GM19452 (cell line): Measurements from ENCODE around the gene F5.
"Not testable (repeated sequence)": the region's sequence is repeated elsewhere in the genome, so short reads cannot be mapped to it uniquely, and the experiment has no call there.

ENCODE experiments used
- ATAC-seq: cut with Tn5 transposase; IDR thresholded peaks from one replicate; pipeline ENCODE4 v1.9.1; 2021; ENCODE audit not compliant: unreplicated experiment

The F5 gene

DNA sequence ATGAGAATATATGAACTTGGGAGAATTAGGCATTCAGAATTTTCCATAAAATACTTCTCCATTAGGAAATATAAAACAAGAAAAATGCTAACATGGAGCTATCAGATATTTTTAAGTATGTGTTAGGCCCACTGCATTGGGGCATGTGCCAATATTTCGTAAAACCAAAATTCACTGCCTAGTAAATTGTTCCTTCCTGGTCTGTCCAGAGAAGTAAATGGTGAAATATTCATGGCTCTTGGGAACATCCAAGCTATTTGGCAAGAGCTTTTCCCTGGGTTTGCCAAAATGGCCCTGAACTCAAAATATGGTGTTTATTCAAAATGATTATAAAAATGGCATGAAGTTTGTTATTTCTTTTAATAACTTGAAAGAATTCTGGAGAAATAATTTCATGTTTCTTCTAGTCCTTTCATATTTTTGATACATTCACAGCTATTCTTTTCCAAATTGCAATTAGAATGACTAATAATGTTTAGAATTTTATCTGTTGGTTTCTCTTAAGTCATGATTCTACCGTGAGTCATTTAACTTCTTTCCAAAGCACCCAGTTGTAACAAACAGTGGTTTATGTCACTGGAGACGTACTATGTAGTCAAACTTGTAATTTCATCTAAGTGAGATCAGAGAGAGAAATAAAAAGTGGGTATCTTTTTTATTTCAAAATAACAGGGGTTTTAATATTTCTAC lies 74.8 kb downstream of the F5 start:
- no peak for ATAC-seq

DNA sequence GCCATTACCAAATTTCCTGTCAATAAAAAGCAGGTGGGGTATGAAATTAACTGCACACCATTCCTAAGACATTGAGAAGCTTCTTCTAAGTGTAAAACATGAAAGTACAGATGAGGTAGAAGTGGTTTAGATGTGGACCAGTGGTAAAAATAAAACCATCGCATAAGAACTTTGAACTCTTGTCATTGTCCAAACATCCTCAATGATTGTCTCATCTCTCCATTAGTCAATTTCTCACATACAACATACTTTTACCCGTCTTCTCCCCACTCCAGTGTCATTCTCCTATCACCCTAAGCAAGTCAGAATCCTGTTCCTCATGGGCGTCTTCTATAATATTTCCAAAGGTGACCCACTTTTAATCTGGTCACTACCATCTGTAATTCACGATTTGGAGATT lies 76.2 kb downstream of the F5 start:
- ATAC-seq: no peak

DNA sequence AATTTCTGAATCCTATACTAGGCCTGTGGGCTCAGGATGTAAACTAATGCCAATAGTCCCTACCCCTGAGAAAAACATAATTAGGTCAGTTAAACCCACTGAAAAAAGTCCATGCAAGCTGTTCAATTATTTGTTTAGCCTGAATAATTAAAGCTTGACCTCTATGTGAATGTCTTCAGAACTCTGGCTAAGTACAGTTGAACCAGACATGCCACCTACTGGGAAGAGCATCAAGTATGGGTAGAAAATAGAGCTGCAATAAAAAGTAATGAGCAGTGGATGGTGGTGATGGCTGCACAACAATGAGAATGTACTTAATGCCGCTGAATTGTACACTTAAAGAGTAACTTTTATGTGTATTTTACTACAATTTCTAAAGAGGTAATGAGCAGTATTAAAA lies 76.9 kb downstream of the F5 start:
- ATAC-seq: no peak

DNA sequence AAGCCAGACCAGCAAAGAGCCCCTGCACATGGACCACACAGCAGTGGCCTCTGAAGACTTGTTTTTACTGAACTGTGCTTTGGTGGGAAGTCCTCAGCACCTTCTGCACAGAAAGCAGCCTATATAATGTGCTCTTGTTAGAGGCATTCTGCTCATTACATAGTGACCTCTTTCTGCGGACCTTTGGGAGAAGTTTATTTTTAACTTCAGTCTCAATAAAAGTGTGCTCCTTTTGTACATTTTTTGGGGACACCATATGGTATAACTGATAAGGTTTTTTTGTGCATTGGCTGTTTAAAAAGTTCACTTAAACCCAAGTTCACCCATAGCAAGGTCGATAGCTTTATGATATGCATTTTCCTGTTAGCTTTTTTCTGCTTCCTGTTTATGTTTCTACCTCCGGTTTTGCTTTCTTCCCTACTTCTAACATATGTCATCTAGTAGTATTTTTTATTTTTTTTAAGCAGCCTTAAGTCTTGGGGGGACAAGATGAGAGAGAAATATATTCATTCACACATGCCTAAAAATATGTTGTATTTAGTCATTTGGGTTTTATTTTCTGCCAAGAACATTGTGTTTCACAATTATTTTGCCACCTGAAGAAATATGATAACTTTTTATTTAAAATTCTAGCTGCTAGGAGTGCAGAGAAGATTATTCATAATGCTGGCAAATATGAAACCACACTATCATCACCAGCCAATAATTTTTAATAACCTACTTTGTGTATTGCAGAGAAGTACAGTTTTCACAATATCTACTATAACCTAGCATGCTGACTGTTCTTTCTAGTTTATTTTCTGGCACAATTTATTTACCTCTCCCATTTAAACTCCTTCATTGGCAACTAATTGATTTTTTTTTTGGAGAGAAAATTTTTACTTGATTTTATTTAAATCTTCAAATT lies 77.6 kb downstream of the F5 start:
- ATAC-seq: no peak

DNA sequence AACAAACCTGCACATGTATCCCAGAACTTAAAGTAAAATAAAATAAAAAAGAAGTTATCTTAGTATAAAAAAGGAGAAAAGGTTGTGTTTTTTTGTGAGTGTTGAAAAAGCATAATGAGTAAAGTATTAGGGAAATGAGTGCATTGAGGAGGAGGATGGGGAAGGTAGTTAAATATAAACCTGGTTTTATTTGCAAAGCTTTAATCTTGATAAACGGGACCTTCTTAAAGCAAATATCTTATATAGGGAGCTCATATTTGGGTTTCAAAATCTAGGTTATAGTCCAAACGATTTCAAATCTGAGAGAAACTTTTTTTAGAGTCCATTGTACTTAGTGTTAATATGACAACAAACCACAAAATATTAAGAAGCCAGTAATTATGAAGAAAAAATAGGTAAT lies 78.9 kb downstream of the F5 start:
- ATAC-seq: no peak

DNA sequence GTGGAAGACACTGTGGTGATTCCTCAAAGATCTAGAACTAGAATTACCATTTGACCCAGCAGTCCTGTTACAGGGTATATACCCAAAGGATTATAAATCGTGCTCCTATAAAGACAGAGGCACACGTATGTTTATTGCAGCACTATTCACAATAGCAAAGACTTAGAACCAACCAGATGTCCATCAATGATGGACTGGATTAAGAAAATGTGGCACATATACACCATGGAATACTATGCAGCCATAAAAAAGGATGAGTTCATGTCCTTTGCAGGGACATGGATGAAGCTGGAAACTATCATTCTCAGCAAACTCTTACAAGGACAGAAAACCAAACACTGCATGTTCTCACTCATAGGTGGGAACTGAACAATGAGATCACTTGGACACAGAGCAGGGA lies 82.7 kb downstream of the F5 start:
- ATAC-seq: not testable (repeated sequence)

DNA sequence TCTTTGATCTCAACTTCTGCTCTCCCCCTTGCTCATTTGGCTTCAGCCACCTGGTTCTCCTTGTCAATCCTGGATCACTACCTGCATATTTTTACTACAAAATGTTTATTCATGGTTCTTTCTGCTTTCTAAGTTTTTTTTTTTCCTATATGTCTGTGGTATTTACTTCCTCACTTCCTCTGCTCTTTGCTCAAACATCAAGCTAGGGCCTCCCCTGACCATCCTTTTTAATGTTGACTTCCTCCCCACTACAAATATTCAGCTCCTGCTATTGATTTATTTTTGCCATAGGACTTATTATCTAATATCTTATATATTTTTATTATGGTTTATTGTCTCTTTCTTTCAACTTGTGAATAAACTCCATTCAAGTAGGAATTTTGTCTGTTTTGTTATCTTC lies 86.5 kb downstream of the F5 start:
- ATAC-seq: no peak

DNA sequence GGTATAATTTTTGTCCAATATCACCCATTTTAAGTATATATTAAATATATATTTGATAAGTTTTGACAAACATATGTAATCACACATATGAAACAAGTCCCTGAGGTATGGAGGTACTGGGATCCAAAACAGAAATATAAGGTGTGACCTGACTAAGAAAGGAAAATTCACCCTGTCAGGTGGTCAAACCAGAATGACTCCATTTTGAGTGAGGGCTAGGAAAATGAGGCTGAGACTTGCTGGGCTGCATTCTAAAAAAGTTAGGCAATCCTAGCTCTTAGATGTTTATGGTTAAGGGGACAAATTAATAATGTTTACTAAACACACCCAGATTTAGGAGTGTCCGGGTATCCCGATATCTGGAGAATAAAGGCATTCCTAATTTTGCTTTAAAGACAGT lies 89.0 kb downstream of the F5 start:
- no peak for ATAC-seq

DNA sequence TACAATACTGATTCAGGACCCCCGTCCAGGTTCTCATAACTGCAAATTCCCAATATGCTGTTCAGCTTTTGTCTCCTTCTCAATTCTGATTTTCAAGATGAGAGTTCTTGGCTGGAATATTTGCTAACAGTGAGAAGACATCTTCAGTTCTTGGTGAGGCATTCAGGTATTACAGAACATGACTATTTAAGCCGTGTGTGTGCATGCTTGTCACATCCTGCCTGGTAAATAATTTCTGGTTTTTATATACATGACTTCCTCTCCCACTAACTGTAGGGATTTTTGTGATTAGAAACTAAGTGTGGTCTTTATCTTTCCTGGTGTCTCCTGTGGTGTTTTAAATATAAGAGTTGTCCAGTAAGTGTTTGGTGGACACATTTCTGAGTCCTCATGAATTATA lies 90.4 kb downstream of the F5 start:
- ATAC-seq: no peak

DNA sequence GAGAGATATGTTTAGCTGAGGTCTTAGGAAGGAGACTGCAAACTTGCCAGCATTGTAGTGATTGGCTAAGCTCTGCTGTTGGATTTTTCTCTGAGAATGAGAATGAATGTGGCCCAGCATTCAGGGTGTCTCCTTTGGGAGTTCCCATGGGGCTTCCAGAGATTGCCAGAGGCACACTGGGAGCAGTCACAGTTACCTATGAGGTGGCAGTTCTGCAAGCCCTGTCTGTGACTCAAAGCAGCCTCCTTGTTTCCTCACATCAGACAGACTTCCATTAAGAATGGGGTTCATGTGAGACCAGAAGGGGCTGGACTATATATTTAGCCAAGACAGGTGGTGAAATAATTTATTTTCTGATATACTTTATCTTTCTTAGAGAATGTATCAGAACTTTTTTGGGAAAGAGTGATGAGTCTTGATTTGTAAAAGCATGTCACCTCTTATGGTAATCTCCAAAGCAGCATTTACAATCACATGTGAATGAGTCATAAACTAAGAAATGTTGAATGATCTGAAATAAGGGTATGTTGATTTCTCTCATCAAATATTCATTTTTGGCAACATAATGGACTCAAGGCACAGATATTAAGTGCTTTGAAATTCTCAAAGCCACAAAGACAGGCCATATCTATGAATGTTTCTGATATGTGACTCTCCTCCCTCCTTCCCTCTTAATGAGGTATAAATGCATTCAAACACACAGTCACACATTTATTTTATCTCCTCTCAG lies 91.1 kb downstream of the F5 start:
- no peak for ATAC-seq

DNA sequence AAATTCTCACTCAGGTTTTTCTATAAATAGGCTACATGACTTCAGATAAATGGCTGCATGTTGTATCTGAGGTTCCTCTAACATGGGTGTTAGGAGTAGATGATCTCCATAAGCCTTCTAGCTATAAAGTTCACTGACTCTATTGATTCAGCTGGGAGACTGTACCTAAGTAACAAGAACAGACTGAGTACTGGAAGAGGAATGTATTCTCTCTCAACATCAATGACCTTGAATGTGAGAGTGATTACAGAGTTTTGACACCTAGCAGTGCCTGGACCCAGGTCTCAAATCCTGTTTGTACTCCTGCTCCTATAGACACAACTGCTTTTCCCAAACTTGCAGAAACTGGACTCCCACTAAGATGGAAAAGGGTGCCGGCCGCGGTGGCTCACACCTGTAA lies 91.9 kb downstream of the F5 start:
- no peak for ATAC-seq

DNA sequence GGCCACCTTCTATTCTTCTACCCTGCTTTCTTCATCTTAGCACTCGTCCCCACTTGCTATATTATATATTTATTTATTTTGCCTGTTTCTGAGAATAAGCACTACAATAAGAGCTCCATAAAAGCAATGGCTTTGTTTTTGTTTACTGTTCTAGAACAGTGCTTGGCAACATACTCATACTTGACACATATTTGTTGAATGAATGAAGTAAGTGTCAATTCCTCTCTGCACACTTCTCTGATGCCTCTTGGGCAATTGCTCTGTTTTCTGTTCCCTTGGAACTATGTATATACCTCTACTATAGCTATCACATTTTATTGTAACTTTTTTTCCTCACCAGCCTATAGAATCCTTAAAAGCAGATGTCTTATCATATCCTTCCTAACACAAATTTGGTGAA lies 93.0 kb downstream of the F5 start:
- no peak for ATAC-seq

DNA sequence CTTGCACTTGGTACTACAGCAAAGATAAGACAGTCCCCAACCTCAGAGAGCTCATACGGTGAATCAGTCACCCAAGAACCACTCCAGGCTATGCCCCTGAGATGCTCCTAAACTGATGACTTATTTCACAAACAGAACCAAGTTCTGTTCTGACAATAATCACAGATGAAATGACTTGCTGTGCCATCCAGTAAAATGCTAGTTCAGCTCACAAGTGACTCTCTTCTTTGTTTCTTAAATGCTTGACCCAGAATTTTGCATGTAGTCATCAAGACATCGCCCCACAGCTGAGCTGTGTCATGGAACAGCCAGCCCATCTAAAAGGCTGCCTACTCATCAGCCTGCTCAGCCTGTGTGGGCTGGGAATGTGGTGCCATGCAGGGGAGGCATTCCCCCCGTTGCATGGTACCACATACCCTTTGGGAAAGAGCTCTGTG lies 94.4 kb downstream of the F5 start:
- peak; percentile 59 for ATAC-seq

DNA sequence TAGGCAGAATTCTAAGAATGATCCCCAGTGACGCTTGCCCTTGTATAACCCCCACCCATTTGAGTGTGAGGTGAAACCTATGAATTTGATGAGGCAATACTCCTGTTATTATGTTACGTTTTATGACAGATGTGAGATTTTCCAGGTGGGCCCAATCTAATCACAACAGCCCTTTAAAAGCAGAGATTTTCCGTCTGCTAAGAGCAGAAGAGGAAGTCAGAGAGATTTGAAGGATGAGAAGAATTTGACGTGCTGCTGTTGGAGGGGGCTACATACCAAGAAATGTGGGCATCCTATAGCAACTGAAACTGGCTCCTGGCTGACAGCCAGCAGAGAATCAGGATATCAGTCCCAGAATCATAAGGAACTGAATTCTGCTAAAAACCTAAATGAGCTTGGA lies 98.1 kb downstream of the F5 start:
- no peak for ATAC-seq

DNA sequence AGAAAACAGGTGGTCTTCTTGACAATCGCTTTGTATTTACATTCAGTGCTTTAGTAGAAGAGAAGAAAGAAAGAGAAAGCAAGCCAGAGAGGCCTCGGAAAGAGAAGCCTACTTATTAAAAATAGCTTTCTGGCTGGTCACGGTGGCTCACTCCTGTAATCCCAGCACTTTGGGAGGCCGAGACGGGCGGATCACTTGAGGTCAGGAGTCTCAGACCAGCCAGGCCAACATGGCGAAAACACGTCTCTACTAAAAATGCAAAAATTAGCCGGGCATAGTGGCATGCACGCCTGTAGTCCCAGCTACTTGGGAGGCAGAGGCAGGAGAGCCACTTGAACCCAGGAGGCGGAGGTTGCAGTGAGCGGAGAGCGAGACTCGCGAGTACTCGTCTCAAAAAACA lies 98.7 kb downstream of the F5 start:
- no peak for ATAC-seq

DNA sequence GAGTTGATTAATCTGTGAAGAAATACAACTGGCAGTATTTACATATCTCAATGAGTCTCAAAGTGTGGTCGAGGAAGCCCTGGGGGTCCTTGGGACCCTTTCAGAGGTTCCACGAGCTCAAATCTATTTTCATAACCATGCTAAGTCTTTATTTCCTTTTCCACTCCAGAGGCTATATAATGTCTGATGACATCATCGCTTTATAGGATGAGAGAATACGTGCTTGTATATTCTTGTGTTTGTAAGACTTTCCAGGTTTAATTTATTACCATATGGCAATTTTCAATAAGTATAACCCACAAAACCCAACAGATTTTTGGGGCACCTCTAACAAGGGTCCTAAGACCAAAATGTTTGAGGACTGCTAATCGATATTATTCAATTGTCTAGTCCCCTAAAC lies 99.1 kb downstream of the F5 start:
- no peak for ATAC-seq

DNA sequence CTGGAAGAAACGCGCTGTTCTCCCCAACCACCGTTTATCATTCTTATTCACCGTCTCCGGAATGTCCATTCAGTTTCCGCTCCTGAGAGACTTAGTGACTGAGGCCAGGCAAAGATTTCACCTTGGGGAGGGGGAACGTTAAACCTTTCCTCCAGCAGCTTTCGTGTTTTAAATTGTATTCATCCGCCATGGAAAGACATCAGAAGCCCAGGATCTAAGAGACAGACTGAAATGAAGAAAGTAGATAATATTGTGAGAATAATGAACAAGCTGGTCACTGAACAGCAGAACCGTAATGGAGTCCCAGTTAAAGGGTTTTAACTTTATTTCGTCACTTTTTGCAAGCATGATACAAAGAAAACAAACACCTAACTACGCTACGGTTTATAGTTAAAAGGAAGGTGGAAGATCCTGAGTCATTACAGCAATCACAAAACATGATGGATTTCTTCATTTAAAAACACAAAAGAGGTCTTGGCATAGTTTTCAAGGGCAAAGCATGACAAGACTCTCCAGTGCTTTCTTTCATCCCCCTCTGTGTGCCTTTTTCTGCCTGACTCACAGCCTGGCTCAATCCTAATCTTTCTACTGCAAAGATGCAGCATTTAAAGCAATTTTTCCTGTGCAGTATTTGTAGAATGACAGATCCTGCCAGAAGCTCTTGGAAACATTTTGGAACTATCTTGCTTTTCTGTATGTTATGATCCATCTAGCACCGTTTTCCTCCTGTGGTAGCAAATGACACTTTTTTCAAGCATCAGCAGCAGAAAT lies 99.8 kb downstream of the F5 start:
- ATAC-seq: no peak

DNA sequence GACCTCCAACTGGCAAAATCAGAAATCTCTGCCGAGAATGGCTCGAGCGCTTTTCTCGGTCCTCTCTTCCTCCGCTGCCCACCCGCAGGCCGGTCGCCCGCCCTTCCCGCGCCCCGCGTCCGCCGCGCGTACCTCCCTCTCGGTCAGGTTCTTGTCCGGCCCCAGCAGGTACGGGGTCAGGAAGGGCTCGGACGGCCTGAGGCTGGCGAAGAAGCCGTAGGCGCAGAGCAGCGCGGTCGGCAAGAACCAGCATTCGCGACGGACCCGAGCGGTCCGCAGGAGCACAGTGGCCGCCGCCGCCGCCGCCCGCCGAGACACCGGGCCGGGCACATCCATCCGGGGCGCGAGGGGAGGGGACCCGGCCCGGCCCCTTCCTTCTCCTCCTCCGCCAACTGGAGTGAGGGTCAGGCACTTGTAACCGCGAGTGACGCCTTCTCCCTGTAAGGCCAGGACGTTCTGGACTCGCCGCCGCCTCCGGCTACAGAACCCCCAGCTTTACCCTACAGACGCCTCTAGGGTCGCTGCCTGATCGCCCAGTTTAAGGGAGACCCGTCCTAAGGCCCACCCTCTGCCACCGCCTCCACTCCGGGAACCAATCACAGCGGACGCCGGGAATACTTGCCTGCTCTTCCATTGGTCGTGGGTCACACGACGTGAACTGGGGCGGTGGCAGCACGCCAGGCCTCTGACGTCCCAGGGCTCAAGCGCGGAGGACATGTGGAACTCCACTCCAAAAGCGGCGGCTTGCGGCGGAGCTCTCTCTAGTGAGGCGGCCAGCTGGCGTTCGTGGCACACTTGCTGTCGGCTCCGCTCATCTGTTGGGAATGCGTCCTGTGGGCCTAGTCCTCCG lies 100.6 kb downstream of the F5 start, which contains the start of gene SLC19A2:
Gene SLC19A2, minus strand, starts transcription at position 514 of the 850 bp plus-strand sequence. Its CDS starts 178 bp downstream, at position 336.
- peak; percentile 98 for ATAC-seq

DNA sequence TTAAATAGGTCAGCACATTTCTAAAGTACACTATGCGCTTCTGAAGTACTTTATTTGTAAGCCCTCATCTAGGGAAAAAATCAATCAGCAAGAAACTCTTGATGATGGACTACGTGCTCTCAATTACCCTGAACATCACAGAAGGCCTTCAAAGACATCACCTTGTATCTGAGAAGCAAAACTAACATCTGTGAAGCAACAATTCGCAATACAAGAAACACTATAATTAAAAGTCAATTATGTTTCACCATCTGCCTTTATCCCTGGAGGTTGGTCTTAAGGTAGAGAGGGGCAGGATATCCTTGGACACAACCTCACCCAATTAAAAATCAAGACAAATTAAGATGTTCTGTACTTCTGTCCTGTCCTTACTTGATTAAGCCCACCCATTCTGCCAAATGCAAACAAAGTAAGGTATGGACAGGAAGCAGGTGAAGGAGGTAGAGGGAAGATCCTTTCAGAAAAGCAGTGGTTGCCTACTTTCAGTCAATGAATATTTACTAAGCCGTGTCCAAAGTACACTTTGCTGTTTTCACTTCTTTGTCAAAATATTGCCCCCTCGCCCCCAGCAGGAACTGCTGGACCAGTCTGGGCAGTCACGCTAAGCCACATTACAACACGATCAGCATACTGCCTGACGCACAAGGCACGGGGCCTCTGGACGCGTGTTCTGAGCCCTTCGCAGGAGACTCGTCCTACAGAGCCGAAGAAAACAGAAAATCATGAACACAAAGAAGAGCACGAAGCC lies 101.4 kb downstream of the F5 start:
- ATAC-seq: peak; percentile 15
